HG03342 (cell line): Measurements from ENCODE around the gene RNF121.

Experiments used
- ATAC-seq: cut with Tn5 transposase; IDR thresholded peaks from one replicate; pipeline ENCODE4 v1.9.1; 2021; ENCODE audit warnings: mild to moderate bottlenecking, moderate library complexity; ENCODE audit not compliant: unreplicated experiment

RNF121 gene

GRCh38 chr11:72003776-72004171 lies 74.9 kb downstream of the RNF121 start:
- ATAC-seq = no peak

GRCh38 chr11:72004515-72005346 lies 75.9 kb downstream of the RNF121 start:
- no peak for ATAC-seq

DNA sequence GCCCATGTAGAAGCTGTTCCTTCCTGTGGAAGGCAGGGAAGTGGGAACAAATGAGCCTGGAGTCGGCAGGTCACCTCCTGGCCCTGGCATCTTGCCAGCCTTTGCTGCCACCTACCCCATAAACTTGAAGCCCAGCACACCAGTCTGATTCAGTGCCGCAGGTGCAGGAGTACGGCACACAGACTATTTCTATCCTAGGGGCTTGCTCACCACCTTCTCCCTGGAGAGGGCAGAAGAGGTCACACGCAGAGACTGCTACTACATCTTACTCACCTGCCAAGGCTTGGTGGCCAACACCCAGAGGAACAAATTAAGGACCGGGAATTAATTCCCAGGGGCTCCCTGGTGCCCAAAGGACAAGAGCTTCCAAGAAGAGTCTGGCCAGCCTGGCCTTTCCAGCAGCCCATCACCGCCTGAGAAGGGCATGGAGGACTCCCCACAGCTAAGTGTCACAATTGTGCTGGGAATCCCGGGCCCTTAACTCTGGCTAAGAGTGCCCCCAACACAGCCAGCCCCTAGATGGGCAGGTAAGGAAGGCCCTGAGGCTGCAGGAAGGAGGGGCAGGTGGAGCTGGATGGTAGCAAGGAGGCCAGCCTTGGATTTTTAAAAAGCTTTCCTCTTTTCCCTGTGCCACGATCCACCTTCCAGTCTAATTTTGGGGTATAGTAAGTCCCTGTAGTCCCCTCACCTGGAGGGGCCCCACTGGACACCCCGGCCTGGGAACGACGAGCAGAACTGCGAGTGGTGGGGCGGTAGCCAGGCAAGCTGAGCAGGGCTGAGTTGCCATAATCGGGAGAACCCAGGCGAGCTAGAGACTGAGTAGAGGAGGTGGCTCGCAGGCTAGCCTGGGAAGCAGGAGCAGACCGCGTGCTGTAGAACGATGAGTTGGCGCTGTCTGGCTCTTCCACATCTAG lies 76.8 kb downstream of the RNF121 start:
- ATAC-seq = no peak

DNA sequence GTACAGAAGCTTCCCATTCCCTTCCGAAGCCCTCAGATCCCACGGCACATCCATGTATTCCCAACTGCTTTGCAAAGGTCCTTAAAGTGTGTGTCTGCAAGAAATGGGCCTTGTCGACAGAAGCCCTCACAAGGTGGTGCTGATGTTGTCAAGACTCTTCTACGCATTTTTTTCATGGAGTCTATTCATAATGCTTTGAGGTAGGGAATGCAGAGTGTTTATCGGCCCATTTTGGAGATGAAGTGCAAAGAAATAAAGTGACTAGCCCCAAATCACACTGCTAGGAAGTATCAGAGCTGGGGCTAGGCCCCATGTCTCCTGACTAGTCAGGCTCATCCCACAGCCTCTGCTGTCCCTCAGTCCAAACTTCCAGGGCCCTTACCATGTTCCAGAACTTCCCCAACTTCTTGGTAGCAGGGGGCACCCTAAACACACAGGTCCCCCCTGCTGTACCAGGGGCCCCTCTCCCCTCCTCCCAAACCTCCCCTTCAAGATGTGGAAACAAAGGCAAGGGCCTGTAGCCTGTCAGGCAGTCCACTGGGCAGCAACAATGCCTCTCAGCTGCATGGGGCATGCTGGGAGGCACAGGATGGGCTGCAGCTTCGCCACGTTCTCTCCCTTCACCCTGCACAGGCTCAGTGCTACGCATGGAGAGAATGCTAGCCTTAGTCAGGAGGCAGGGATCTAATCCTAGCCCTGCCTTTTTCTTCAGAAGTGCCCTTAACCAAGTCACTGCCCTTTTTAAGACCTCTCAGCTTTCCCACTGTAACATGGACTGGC lies 77.7 kb downstream of the RNF121 start:
- ATAC-seq = no peak

- ATAC-seq = no peak
These were observed 78.2 kb downstream of the RNF121 start for GRCh38 chr11:72007089-72007476.

DNA sequence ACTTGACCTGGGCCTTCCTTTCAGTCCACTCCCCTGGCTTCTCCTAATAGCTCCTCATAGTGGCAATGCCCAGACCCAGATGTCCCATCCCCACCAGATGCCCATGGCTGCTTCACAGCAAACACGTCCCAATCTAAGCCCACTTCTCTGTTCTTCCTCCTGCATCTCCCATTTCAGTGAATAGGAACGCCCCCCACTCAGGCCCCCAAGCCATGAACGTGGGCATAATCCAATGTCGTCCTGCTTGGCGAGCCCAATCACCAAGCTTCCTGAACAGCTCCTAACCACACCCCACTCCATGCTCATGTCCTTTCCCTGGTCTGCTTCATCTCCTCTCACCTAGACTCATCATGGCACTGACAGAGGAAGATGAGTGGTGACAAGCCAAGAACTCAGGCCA lies 78.7 kb downstream of the RNF121 start:
- ATAC-seq = no peak

DNA sequence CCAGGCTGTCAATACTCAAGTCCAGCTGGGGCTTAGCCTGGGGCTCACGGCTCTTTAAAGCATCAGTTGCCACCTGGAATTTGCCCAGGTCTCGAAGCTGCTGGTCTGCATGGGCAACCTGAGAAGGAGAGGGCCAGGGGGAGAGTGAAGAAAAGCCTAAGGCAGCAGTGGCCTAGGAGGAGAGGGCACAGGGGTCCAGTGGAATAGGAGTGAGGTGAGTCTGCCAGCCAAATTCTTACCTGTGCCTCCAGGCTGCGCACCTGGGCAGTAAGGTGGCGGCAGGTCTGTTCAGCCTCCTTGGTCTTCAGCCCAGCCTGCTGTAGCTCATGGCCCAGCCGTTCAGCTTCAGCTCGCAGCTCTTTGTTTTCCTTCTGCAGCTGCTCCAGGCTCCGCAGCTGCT lies 79.9 kb downstream of the RNF121 start:
- no peak for ATAC-seq

DNA sequence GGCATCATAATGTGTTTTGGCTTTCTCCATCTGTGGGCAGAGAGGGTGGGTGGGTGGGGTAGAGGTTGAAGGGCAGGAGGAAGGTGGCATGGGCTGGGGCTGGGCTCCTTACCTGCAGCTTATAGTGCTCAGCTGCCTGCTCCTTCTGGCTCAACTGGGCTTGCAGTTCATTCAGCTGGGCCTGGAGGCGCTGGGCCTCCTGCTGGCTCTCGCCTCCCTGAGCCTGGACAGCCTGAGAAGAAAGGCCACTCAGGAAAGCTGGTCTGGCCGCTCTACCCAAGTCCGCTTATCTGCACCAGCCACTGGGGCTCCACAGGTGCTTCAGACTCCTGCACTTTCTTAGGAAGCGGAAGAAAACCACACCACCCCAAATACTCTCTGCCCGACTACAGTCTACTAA lies 80.3 kb downstream of the RNF121 start:
- ATAC-seq = no peak

DNA sequence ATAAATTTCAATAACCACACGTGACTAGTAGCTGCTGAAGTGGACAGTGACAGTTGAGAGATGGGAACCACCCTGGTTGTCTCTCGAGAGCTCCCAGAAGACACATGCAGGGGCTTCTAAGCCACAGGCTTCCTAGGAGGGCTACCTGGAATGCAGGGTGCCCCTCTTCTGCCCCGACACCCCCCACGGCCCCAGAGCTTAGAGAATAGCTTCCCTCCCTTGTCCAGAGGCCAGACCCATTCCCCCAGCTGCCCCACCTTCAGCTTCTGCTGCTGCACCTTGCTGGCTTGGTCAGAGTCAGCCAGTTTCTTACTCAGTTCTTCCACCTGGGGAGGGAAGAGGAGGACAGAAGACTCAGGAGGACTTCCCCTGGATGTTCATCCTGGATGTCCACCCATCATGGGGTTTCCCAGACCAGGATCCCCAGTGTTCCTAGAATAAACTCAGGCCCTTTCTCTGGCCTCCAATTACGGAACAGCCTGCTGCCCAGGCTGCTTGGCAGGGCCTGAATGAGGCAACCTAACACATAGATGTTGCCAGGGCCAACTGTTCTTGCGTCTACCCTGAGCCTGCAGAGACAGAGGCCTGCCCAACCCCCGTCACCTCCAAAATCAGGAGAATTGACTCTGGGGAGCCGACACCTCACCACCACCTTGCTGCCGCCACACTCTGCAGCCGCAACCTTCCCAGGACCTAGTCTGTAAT lies 81.8 kb downstream of the RNF121 start:
- no peak for ATAC-seq

DNA sequence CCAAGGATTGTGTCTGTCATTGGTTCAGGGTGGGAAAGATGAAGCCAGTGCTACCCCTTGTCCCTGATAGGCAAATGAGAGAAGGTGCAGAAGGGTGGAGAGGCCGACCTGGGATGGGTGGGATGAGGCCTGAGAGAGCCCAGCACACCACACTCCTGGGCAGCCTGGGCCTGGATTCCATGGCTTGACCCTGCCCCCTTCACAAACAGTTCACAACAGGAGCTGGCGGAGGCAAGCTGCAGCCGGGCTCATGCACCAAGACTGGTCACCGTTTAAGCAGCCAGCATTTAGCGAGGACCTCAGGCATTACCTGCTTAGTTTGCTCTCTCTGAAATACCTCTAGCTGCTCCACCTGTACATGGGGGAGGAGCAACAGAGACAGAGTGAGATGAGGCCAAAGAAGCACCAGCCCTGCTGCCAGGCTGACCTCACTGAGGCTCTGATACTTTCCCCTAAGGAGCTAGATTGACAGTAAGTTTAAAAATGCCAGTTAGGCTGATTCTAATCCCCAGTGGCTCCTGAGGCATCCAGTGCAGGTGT lies 83.3 kb downstream of the RNF121 start:
- no peak for ATAC-seq

DNA sequence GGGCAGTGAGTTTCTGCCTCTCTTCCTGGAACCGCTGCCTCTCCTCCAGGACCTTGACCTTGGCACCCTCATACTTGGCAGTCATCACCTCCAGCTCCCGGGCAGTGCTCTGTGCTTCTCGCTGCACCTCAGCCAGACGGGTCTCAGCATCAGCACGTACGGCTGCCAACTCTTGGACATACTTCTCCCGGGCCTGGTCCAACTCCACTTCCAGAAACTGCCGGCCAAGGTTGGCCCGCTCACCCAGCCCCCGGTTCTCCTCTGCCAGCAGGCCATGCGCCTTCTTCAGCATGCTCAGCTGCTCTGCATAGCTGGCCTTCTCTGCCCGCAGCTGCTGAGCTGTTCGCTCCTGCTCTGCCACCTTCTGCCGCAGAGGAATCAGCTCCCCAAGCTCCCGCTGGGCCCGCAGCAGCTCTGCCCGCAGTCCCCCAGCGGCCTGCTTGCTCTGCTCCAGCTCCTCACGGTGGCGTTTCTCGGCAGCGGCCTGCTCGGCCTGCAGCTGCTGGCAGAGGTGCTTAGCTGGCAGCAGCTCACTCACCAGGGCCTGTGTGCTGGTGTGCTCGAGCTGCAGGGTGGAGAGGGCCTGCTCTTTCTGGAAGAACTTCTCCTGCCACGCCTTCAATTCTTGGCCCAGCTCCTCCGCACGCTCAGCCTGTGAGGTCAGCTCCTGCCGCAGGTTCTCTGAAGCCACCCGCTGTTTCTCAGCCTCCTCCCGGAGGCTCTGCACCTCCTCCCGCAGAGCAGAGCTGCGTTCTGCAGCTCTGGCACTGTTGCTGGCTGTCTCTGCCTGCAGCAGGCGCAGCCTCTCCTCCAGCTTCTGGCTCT lies 84.3 kb downstream of the RNF121 start:
- ATAC-seq = no peak

- ATAC-seq = no peak
These were observed 85.2 kb downstream of the RNF121 start for GRCh38 chr11:72013765-72014711.

DNA sequence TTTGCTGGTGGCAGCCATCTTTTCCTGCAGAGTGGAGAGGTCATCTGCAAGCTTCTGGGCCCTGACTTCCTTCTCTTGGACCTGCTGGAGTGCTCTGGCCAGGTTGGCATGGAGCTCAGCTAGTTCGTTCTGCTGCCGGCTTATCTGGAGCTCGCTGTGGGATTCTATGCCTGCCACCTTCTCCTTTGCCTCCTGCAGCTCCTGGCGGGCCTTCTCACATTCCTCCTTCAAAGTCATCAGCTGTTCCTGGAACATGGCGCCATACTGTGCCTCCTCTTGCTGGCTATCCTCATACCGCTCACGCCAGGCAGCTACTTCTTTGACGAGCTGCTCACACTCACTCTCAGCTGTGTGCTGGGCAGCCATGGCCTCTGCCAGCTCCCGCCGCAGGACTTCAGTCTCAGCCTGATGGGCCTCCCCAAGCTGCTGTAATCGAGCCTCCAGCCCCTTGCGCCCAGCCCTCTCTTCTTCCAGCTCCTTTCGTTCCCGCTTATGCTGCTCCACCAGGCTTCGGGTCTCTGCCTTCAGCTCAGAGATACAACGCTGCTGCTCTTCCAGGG lies 86.0 kb downstream of the RNF121 start:
- ATAC-seq = no peak

GRCh38 chr11:72015511-72016061 lies 86.7 kb downstream of the RNF121 start:
- no peak for ATAC-seq

GRCh38 chr11:72018171-72018570 lies 89.3 kb downstream of the RNF121 start:
- ATAC-seq = no peak

GRCh38 chr11:72023335-72023734 lies 94.5 kb downstream of the RNF121 start:
- no peak for ATAC-seq

- ATAC-seq = no peak
These were observed 95.4 kb downstream of the RNF121 start for GRCh38 chr11:72024069-72024754.
